Measurements from ENCODE around the gene TANC1. TPM values are rescaled to one million over a fixed set of nuclear protein-coding genes. Genes with fewer than 3 reads are reported as not detected.

The TANC1 gene
- total RNA-seq, 1 donor from 2014 or later: 0.47 TPM

- Mint-ChIP-seq H3K4me1 (ENCODE audit: low read depth) (no peaks in the 10 kb centered on the region), H3K36me3 (ENCODE audit: low read depth) (no peaks in the 10 kb centered on the region), H3K27me3 (ENCODE audit: insufficient read depth) (peaks cover 2% of the 10 kb centered on the region), H3K4me3 (no peak overlapping the region), H3K9me3 (no peaks in the 10 kb centered on the region), H3K27ac (no peak overlapping the region)
- intact Hi-C loops (cut with micrococcal nuclease): no loop called here
- DNase-seq (ENCODE audit: low spot score): no peak
These were observed 28.1 kb upstream of the TANC1 start for GRCh38 chr2:158940356-158940755.

DNA sequence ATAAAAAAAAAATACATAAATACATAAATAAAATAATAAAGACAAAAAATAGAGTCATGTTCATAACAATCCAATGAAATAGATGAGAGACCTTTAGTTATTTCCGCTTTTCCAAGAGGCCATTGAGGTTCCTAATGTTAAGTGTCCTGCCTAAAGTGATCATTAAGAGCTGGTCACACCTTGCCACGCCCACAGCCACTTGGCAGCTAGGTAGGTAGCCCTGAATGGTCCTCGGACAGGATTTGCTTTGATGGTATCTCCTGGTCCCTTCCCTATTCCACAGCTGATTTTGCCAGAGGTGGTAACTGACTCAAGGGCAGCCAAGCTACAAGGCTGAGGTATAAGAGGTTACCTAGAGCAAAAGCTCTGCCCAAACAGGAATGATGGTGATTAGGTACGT, 24.5 kb upstream of the TANC1 start:
- Mint-ChIP-seq H3K4me3 (no peak overlapping the region), H3K9me3 (no peaks in the 10 kb centered on the region), H3K27ac (no peak overlapping the region), H3K27me3 (ENCODE audit: insufficient read depth) (peaks cover 5% of the 10 kb centered on the region), H3K36me3 (ENCODE audit: low read depth) (no peaks in the 10 kb centered on the region), H3K4me1 (ENCODE audit: low read depth) (no peaks in the 10 kb centered on the region)
- intact Hi-C loops (cut with micrococcal nuclease): no loop called here
- DNase-seq (ENCODE audit: low spot score): no peak

- no peak for DNase-seq (ENCODE audit: low spot score)
- Mint-ChIP-seq H3K27ac (no peak overlapping the region), H3K4me3 (no peak overlapping the region), H3K27me3 (ENCODE audit: insufficient read depth) (peaks cover 5% of the 10 kb centered on the region), H3K4me1 (ENCODE audit: low read depth) (peaks cover 8% of the 10 kb centered on the region), H3K36me3 (ENCODE audit: low read depth) (no peaks in the 10 kb centered on the region), H3K9me3 (no peaks in the 10 kb centered on the region)
- intact Hi-C loops (cut with micrococcal nuclease): no loop called here
These were observed 19.3 kb upstream of the TANC1 start for GRCh38 chr2:158948964-158949699.

DNA sequence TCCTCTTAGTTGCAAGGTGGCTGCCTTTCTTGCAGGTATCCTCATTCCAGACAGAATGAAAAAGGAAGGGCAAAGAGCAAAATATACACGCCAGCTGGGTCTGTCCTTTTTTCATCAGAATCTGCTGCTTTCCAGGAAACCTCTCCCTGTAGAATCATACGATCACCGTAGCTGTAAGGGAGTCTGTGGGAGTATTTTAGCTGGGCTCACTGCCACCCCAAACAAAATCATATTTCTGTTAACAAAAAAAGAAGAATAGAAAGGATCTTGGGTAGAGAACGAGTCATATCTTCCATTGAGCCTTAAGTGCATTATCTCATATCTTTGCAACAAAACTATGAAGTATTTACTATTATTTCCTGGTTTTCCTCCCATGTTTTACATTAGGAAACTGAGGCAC, 15.0 kb upstream of the TANC1 start:
- H3K4me3 Mint-ChIP-seq: no peak overlapping the region
- intact Hi-C loops (cut with micrococcal nuclease): no loop called here
- no peak for DNase-seq (ENCODE audit: low spot score)
- no peaks in the 10 kb centered on the region for H3K36me3 Mint-ChIP-seq (ENCODE audit: low read depth)
- H3K4me1 Mint-ChIP-seq (ENCODE audit: low read depth): peaks cover 11% of the 10 kb centered on the region
- H3K27me3 Mint-ChIP-seq (ENCODE audit: insufficient read depth): peaks cover 8% of the 10 kb centered on the region
- no peaks in the 10 kb centered on the region for H3K9me3 Mint-ChIP-seq
- H3K27ac Mint-ChIP-seq: no peak overlapping the region

DNA sequence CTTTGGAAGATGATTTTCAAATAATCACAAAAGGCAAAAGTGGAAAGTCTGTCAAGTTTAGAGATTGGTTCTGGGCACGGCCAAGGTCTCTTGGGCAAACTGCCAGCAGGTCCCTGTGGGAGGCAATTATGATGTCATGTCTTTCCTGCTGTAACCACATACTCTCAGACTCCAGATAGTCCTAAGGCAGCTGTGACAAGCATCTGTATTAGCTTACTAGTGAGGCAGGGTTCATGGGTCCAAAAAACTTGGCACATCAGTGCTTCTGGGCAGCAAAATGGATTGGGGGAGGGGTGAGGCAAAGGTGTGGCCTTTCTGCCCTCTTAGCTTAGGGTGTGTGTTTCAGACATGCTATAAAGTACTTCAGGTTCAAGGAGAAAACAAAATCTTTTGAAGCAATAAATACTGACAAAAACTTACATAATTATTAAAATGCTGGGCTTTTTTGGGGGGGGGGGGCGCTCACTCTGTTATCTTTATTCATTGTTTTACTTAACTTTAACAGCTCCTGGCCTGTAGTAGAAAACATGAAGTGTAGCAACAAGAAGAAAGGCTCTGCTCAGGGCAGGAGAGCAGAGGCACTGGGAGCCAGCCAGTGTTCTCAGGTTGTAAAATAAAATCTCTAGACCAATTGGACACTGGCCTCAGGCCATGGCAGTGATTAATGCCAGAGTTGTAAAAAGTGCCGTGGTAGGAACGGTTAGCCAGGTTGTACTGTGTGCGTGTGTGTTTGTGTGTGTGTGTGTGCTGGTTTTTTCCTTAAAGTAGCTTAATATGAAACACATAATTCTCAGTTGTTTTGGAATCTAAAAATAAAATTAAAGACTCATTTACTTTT, 14.3 kb upstream of the TANC1 start:
- Mint-ChIP-seq H3K27ac (no peak overlapping the region), H3K36me3 (ENCODE audit: low read depth) (no peaks in the 10 kb centered on the region), H3K4me3 (no peak overlapping the region), H3K9me3 (no peaks in the 10 kb centered on the region), H3K27me3 (ENCODE audit: insufficient read depth) (peaks cover 8% of the 10 kb centered on the region), H3K4me1 (ENCODE audit: low read depth) (peaks cover 11% of the 10 kb centered on the region)
- intact Hi-C loops (cut with micrococcal nuclease): no loop called here
- no peak for DNase-seq (ENCODE audit: low spot score)

- intact Hi-C loops (cut with micrococcal nuclease): no loop called here
- no peak overlapping the region for H3K27ac Mint-ChIP-seq
- H3K27me3 Mint-ChIP-seq (ENCODE audit: insufficient read depth): peaks cover 8% of the 10 kb centered on the region
- H3K4me3 Mint-ChIP-seq: no peak overlapping the region
- DNase-seq (ENCODE audit: low spot score): no peak
- H3K4me1 Mint-ChIP-seq (ENCODE audit: low read depth): peaks cover 11% of the 10 kb centered on the region
- H3K36me3 Mint-ChIP-seq (ENCODE audit: low read depth): no peaks in the 10 kb centered on the region
- no peaks in the 10 kb centered on the region for H3K9me3 Mint-ChIP-seq
These were observed 12.5 kb upstream of the TANC1 start for GRCh38 chr2:158955842-158956365.

DNA sequence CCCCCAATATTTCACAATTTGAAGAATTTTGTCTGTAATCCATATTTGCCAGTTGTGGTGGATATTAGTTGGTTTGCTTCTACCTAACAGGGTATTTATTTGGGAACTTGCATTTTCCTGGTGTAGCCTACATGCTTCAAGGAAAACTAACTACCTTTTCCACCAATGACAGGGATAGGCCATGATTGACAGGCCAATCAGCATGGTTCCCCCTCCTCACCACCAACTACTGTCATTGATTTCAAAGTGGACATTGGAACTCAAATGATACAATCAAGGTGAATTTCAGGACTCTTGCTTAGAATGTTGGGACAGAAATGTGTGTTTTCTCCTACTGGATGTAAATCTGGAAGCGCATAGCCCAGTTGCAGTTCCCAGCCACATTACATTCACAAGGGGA, 10.1 kb upstream of the TANC1 start:
- Mint-ChIP-seq H3K27ac (no peak overlapping the region), H3K9me3 (no peaks in the 10 kb centered on the region)

GRCh38 chr2:158960193-158960592, 8.2 kb upstream of the TANC1 start:
- Mint-ChIP-seq H3K4me1 (ENCODE audit: low read depth) (no peaks in the 10 kb centered on the region), H3K36me3 (ENCODE audit: low read depth) (no peaks in the 10 kb centered on the region), H3K27me3 (ENCODE audit: insufficient read depth) (peaks cover 18% of the 10 kb centered on the region), H3K4me3 (no peak overlapping the region), H3K9me3 (no peaks in the 10 kb centered on the region), H3K27ac (no peak overlapping the region)
- intact Hi-C loops (cut with micrococcal nuclease): loop anchor here (10.0 kb wide), 1 partner anchor 835 kb away; the partner anchor contains the start of gene CD302
- no peak for DNase-seq (ENCODE audit: low spot score)

More for the DNA sequence above, 10.1 kb upstream of the TANC1 start:
- DNase-seq (ENCODE audit: low spot score): no peak
- Mint-ChIP-seq H3K4me1 (ENCODE audit: low read depth) (peaks cover 11% of the 10 kb centered on the region), H3K27me3 (ENCODE audit: insufficient read depth) (peaks cover 12% of the 10 kb centered on the region), H3K4me3 (no peak overlapping the region), H3K36me3 (ENCODE audit: low read depth) (no peaks in the 10 kb centered on the region)
- intact Hi-C loops (cut with micrococcal nuclease): no loop called here

GRCh38 chr2:158962074-158962473, 6.4 kb upstream of the TANC1 start:
- H3K4me3 Mint-ChIP-seq: no peak overlapping the region
- DNase-seq (ENCODE audit: low spot score): no peak
- no peaks in the 10 kb centered on the region for H3K4me1 Mint-ChIP-seq (ENCODE audit: low read depth)
- no peaks in the 10 kb centered on the region for H3K36me3 Mint-ChIP-seq (ENCODE audit: low read depth)
- H3K27me3 Mint-ChIP-seq (ENCODE audit: insufficient read depth): peaks cover 21% of the 10 kb centered on the region
- no peak overlapping the region for H3K27ac Mint-ChIP-seq
- intact Hi-C loops (cut with micrococcal nuclease): loop anchor here (10.0 kb wide), 1 partner anchor 833 kb away; the partner anchor contains the start of gene CD302
- H3K9me3 Mint-ChIP-seq: no peaks in the 10 kb centered on the region

DNA sequence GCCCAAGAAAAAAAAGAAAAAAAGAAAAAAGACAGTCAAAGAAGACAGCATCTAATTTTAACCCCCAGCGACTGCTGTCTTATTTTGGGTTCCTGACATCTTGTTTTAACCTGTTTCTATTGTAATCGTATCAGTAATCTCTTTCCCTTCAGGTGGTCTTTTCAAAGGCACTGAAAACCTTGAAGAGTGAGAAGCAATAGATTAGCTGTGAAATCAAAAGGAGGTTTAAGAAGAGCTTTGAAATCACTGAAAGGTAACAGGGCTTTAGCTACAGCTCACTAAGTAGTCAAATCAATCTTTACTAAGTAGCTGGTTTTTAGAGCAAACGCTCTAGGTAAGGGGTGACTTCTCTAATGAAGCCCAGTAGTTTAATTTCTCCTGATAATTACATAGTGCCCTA, 5.4 kb upstream of the TANC1 start:
- intact Hi-C loops (cut with micrococcal nuclease): loop anchor here (10.0 kb wide), 1 partner anchor 832 kb away; the partner anchor contains the start of gene CD302
- Mint-ChIP-seq H3K4me1 (ENCODE audit: low read depth) (no peaks in the 10 kb centered on the region), H3K27ac (no peak overlapping the region), H3K4me3 (no peak overlapping the region), H3K9me3 (no peaks in the 10 kb centered on the region), H3K36me3 (ENCODE audit: low read depth) (no peaks in the 10 kb centered on the region), H3K27me3 (ENCODE audit: insufficient read depth) (peaks cover 28% of the 10 kb centered on the region)
- DNase-seq (ENCODE audit: low spot score): no peak

GRCh38 chr2:158965107-158965506, 3.3 kb upstream of the TANC1 start:
- no peak for DNase-seq (ENCODE audit: low spot score)
- Mint-ChIP-seq H3K27me3 (ENCODE audit: insufficient read depth) (peaks cover 38% of the 10 kb centered on the region), H3K4me3 (no peak overlapping the region), H3K9me3 (no peaks in the 10 kb centered on the region), H3K27ac (no peak overlapping the region), H3K4me1 (ENCODE audit: low read depth) (peaks cover 10% of the 10 kb centered on the region), H3K36me3 (ENCODE audit: low read depth) (no peaks in the 10 kb centered on the region)
- intact Hi-C loops (cut with micrococcal nuclease): loop anchor here (10.0 kb wide), 1 partner anchor 830 kb away; the partner anchor contains the start of gene CD302

- Mint-ChIP-seq H3K27ac (no peak overlapping the region), H3K36me3 (ENCODE audit: low read depth) (no peaks in the 10 kb centered on the region), H3K4me1 (ENCODE audit: low read depth) (peaks cover 15% of the 10 kb centered on the region), H3K9me3 (no peaks in the 10 kb centered on the region), H3K4me3 (no peak overlapping the region), H3K27me3 (ENCODE audit: insufficient read depth) (peaks cover 44% of the 10 kb centered on the region)
- intact Hi-C loops (cut with micrococcal nuclease): loop anchor here (10.0 kb wide), 1 partner anchor 829 kb away; the partner anchor contains the start of gene CD302
- DNase-seq (ENCODE audit: low spot score): no peak
These were observed 2.8 kb upstream of the TANC1 start for GRCh38 chr2:158965641-158966040.

- no peaks in the 10 kb centered on the region for H3K9me3 Mint-ChIP-seq
- no peaks in the 10 kb centered on the region for H3K36me3 Mint-ChIP-seq (ENCODE audit: low read depth)
- H3K4me3 Mint-ChIP-seq: no peak overlapping the region
- peaks cover 49% of the 10 kb centered on the region for H3K27me3 Mint-ChIP-seq (ENCODE audit: insufficient read depth)
- intact Hi-C loops (cut with micrococcal nuclease): loop anchor here (10.0 kb wide), 1 partner anchor 828 kb away; the partner anchor contains the start of gene CD302
- DNase-seq (ENCODE audit: low spot score): no peak
- no peak overlapping the region for H3K27ac Mint-ChIP-seq
- peaks cover 15% of the 10 kb centered on the region for H3K4me1 Mint-ChIP-seq (ENCODE audit: low read depth)
These were observed 2.1 kb upstream of the TANC1 start for GRCh38 chr2:158966312-158966711.
